ENCODE data around the gene DPP7. TPM values are rescaled to one million over a fixed set of nuclear protein-coding genes. Genes with fewer than 3 reads are reported as not detected.

DPP7 gene
- total and polyA plus RNA-seq, 10 of the 15 experiments (the other 5 are each of a cell fraction or from before 2014, with no cell fraction given), result 0.68 to 245 (median 106) TPM

DNA sequence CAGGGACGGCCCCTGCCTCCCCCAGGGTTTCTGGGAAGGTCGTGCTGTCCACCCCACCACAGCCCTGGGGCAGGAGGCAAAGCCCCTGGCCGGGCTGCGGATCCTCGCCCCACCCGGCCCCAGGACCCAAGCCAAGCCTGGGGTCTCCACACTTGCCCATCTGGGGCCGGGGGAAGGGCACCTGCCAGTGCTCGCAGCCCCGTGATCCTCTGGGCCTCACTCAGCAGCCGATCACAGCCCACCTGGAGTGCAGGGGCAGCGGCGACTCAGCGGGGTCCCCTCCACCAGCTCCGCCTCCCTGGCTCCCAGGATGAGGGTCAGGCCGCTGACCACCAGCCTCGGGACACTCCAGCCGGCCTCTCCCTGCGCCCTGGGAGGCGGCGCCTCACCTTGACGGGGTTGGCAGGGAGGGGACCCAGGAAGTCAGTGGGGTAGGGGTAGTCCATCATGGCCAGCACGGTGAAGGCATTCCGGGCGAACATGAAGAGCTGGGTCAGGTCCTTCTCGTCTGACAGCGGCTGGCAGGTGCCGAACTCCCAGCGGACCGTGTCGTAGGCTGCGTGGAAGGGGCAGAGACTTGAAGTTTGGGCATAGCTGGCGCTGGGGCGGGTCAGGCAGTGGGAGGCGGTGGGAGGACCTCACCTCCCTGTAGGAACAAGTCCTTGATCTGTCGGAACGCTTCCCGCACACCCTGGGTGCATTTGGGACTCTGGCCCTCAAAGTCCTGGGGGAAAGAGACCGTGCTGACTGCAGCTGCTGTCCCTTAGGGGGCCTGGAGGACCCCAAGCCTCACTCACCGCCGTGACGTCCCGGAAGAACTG lies 1.8 kb downstream of the DPP7 start:
- RAD21 ChIA-PET (ENCODE audit: unreplicated experiment), result no interaction called here
- CTCF ChIA-PET, result no interaction called here
- in situ Hi-C loops (cut with MboI), result no loop called here

DNA sequence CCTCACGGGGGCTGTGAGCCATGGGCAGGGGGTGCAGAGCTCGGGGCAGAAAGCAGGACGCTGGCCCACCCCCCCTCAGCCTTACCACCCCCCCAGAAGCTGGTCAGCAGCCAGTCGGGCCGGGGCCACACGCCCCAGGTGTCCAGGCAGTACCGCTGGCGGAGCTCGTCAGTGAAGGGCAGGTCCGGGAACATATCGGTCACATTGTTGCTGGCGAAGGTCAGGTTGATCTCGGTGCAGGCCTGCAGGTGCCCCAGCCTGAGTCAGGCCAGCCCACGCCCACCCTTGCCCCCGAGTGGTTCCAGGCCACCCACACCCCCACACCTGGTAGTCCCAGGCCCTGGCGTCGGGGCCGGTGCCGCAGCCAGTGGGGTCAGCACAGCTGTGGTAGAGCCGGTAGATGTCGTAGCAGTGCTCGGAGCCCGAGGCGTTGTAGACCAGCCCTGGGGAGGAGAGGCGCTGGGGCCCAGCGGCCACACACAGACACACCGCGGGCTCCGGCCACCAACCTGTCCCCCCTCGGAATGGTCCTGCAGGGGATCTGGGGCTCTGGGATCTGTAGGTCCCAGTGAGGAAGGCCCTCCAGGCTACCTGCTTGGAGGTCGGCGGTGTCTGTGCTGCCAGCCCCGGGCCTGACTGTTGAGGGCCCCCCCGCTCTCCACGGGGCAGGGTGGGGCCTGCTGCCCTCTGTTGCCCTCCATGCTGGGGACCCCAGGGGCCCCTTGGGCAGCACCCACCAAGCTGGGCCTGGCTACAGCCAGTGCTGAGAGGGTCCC lies 2.6 kb downstream of the DPP7 start:
- no TSS peak for BruUV-seq (replicated peaks)
- ATAC-seq (no peak), DNase-seq (ENCODE audit: low read depth, low spot score) (no peak), FAIRE-seq (no peak)
- WGBS (ENCODE audit: insufficient coverage, insufficient replicate concordance, low lambda C conversion rate, missing lambda C conversion rate), result 96% methylated on average over 33 of the region's 35 CpGs
- H3K27me3 ChIP-seq (replicated peaks in 1 of 2; ENCODE audit: control insufficient read depth in 2 of 2, insufficient read depth in 2 of 2, low read length in 1 of 2), result no peaks in the 10 kb centered on the region
- H3K79me2 ChIP-seq (ENCODE audit: control insufficient read depth, insufficient read depth, low read length), result peaks cover 2% of the 10 kb centered on the region
- H3K4me2 ChIP-seq (ENCODE audit: control insufficient read depth, insufficient read depth), result no peak overlapping the region
- H3K4me1 ChIP-seq (ENCODE audit: control insufficient read depth, insufficient read depth, low read length), result peaks cover 3% of the 10 kb centered on the region; the same call in 1 of the 2 replicates
- no peaks in the 10 kb centered on the region for H4K20me1 ChIP-seq (ENCODE audit: control insufficient read depth, insufficient read depth)
- intact Hi-C loops (cut with micrococcal nuclease; ENCODE audit: unreplicated experiment), result no loop called here
- H3K36me3 ChIP-seq (ENCODE audit: control insufficient read depth in 2 of 2, insufficient read depth in 2 of 2, low read length in 1 of 2), result peaks cover 7 to 38% of the 10 kb centered on the region in 2 experiments
- ChIA-PET POLR2A (interaction anchor here (0.7 kb wide), 1 partner anchor 41 kb away, joined by 4 read pairs; no protein-coding TSS in a partner anchor), RAD21 (ENCODE audit: unreplicated experiment) (no interaction called here), SMC1A (ENCODE audit: uncharacterized antibody, unreplicated experiment) (no interaction called here), CTCF (no interaction called here)
- no peak overlapping the region for H3K27ac ChIP-seq (ENCODE audit: control insufficient read depth, insufficient read depth)
- H3K9me3 ChIP-seq (replicated peaks; ENCODE audit: control insufficient read depth, insufficient read depth, low read length), result no peaks in the 10 kb centered on the region
- no peak overlapping the region for H2AFZ ChIP-seq (ENCODE audit: control insufficient read depth, low read depth, low read length)
- no peak overlapping the region for H3K9ac ChIP-seq (ENCODE audit: control insufficient read depth, insufficient read depth, low read length)
- H3K4me3 ChIP-seq, result no peak overlapping the region
- in situ Hi-C loops (cut with MboI), result no loop called here
- TF ChIP-seq, protein P1, sequence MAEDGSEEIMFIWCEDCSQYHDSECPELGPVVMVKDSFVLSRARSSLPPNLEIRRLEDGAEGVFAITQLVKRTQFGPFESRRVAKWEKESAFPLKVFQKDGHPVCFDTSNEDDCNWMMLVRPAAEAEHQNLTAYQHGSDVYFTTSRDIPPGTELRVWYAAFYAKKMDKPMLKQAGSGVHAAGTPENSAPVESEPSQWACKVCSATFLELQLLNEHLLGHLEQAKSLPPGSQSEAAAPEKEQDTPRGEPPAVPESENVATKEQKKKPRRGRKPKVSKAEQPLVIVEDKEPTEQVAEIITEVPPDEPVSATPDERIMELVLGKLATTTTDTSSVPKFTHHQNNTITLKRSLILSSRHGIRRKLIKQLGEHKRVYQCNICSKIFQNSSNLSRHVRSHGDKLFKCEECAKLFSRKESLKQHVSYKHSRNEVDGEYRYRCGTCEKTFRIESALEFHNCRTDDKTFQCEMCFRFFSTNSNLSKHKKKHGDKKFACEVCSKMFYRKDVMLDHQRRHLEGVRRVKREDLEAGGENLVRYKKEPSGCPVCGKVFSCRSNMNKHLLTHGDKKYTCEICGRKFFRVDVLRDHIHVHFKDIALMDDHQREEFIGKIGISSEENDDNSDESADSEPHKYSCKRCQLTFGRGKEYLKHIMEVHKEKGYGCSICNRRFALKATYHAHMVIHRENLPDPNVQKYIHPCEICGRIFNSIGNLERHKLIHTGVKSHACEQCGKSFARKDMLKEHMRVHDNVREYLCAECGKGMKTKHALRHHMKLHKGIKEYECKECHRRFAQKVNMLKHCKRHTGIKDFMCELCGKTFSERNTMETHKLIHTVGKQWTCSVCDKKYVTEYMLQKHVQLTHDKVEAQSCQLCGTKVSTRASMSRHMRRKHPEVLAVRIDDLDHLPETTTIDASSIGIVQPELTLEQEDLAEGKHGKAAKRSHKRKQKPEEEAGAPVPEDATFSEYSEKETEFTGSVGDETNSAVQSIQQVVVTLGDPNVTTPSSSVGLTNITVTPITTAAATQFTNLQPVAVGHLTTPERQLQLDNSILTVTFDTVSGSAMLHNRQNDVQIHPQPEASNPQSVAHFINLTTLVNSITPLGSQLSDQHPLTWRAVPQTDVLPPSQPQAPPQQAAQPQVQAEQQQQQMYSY (CRISPR knock-in tag; IDR thresholded peaks at IDR 0.05), result no peak
- TF ChIP-seq, protein P2, sequence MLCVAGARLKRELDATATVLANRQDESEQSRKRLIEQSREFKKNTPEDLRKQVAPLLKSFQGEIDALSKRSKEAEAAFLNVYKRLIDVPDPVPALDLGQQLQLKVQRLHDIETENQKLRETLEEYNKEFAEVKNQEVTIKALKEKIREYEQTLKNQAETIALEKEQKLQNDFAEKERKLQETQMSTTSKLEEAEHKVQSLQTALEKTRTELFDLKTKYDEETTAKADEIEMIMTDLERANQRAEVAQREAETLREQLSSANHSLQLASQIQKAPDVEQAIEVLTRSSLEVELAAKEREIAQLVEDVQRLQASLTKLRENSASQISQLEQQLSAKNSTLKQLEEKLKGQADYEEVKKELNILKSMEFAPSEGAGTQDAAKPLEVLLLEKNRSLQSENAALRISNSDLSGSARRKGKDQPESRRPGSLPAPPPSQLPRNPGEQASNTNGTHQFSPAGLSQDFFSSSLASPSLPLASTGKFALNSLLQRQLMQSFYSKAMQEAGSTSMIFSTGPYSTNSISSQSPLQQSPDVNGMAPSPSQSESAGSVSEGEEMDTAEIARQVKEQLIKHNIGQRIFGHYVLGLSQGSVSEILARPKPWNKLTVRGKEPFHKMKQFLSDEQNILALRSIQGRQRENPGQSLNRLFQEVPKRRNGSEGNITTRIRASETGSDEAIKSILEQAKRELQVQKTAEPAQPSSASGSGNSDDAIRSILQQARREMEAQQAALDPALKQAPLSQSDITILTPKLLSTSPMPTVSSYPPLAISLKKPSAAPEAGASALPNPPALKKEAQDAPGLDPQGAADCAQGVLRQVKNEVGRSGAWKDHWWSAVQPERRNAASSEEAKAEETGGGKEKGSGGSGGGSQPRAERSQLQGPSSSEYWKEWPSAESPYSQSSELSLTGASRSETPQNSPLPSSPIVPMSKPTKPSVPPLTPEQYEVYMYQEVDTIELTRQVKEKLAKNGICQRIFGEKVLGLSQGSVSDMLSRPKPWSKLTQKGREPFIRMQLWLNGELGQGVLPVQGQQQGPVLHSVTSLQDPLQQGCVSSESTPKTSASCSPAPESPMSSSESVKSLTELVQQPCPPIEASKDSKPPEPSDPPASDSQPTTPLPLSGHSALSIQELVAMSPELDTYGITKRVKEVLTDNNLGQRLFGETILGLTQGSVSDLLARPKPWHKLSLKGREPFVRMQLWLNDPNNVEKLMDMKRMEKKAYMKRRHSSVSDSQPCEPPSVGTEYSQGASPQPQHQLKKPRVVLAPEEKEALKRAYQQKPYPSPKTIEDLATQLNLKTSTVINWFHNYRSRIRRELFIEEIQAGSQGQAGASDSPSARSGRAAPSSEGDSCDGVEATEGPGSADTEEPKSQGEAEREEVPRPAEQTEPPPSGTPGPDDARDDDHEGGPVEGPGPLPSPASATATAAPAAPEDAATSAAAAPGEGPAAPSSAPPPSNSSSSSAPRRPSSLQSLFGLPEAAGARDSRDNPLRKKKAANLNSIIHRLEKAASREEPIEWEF (IDR thresholded peaks at IDR 0.05; ENCODE audit: insufficient replicate concordance, low read depth, low read length), result no peak

More for the DNA sequence above, 1.8 kb downstream of the DPP7 start:
- H3K4me1 ChIP-seq (ENCODE audit: control insufficient read depth, insufficient read depth, low read length), result peaks cover 3% of the 10 kb centered on the region; the same call in 1 of the 2 replicates
- DNase-seq (ENCODE audit: low read depth, low spot score), result no peak
- FAIRE-seq, result no peak
- peak overlapping the region; percentile 4; the same call in 1 of the 2 replicates for H3K4me2 ChIP-seq (ENCODE audit: control insufficient read depth, insufficient read depth)
- TF ChIP-seq POU2F2 (IDR thresholded peaks at IDR 0.05; ENCODE audit: borderline replicate concordance, low read depth, low read length) (no peak), POLR2A (IDR thresholded peaks at IDR 0.05; ENCODE audit: low read depth, low read length) (0 out of 2 replicates have a peak, but pooled peaks have one; percentile 12)
- H3K27ac ChIP-seq (ENCODE audit: control insufficient read depth, insufficient read depth), result no peak overlapping the region
- peaks cover 7 to 31% of the 10 kb centered on the region in 2 experiments for H3K36me3 ChIP-seq (ENCODE audit: control insufficient read depth in 2 of 2, insufficient read depth in 2 of 2, low read length in 1 of 2)
- intact Hi-C loops (cut with micrococcal nuclease; ENCODE audit: unreplicated experiment), result no loop called here
- peak overlapping the region; percentile 70; the same call in 1 of the 2 replicates for H3K4me3 ChIP-seq
- H4K20me1 ChIP-seq (ENCODE audit: control insufficient read depth, insufficient read depth), result no peaks in the 10 kb centered on the region
- H3K79me2 ChIP-seq (ENCODE audit: control insufficient read depth, insufficient read depth, low read length), result peaks cover 2% of the 10 kb centered on the region
- no peak for ATAC-seq
- POLR2A ChIA-PET, result interaction anchor here (0.7 kb wide), 1 partner anchor 41 kb away, joined by 4 read pairs; no protein-coding TSS in a partner anchor
- SMC1A ChIA-PET (ENCODE audit: uncharacterized antibody, unreplicated experiment), result no interaction called here
- H2AFZ ChIP-seq (ENCODE audit: control insufficient read depth, low read depth, low read length), result no peak overlapping the region
- H3K27me3 ChIP-seq (replicated peaks in 1 of 2; ENCODE audit: control insufficient read depth in 2 of 2, insufficient read depth in 2 of 2, low read length in 1 of 2), result no peaks in the 10 kb centered on the region
- H3K9me3 ChIP-seq (replicated peaks; ENCODE audit: control insufficient read depth, insufficient read depth, low read length), result no peaks in the 10 kb centered on the region
- WGBS (ENCODE audit: insufficient coverage, insufficient replicate concordance, low lambda C conversion rate, missing lambda C conversion rate), result 97% methylated on average over 38 of the region's 42 CpGs
- no peak overlapping the region for H3K9ac ChIP-seq (ENCODE audit: control insufficient read depth, insufficient read depth, low read length)
- BruUV-seq (replicated peaks), result no TSS peak
